OCI-M2 (cell line): Measurements from ENCODE around the gene SMAD9.

Experiments
- DNase-seq: peaks from one replicate; lab custom pipeline; 2025; ENCODE audit not compliant: unreplicated experiment; lab: John Stamatoyannopoulos, UW

The SMAD9 gene

GRCh38 chr13:36819739-36820090 lies 100.3 kb downstream of the SMAD9 start:
- no peak for DNase-seq

DNA sequence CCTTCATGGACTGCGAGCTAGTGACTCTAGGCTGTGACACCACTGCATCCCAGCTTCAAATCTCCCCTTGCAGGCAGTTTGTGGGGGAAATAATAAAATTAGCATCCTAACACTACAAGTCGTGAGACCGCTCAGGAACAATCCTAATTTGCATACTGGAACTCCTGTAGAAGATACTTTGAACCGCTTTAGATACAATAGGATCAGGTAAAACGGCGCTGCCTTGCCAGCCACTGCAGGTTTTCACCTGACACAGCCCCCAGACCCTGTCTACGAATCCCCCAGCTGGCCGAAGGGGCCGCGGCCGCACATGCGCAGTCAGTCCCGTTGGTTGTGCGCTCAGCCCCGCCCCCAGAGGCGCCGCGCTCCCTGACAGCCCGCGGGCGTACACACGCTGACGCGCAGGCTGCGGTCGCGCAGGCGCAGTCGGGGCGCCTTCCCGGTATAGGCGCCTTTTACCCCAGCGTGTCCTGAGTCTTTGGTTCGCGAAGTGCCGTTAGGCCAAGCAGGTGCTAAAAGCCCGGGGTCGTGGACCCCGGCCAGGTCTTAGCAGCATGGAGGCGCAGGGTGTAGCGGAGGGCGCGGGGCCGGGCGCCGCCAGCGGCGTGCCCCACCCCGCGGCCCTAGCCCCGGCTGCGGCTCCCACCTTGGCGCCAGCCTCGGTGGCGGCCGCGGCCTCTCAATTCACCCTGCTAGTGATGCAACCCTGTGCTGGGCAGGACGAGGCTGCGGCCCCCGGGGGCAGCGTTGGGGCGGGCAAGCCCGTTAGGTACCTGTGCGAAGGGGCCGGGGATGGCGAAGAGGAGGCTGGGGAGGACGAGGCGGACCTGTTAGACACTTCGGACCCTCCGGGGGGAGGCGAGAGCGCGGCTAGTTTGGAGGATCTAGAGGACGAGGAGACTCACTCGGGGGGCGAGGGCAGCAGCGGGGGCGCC lies 101.0 kb downstream of the SMAD9 start, which contains the start of gene RFXAP:
RFXAP (plus strand) TSS at position 419 of the 935 bp plus-strand sequence; CDS start at position 555, 136 bp downstream.
- peak; percentile 35 for DNase-seq

GRCh38 chr13:36817996-36818803 lies 101.8 kb downstream of the SMAD9 start:
- DNase-seq = no peak

DNA sequence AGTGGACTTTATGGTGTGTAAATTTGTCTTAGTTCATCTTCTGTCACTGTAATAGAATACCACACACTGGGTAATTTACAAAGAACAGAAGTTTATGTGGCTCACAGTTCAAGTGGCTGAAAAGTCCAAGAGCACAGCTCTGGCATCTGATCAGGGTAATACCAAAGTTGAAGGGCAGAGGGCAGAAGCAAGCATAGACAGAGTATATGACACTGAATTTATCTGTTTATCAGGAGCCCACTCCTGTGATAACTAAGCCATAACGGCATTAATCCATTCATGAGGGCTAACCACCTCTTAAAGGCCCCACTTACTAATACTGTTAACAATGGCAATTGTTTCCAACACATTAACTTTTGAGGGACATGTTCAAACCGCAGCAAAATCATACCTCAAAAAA lies 105.0 kb downstream of the SMAD9 start:
- no peak for DNase-seq

DNA sequence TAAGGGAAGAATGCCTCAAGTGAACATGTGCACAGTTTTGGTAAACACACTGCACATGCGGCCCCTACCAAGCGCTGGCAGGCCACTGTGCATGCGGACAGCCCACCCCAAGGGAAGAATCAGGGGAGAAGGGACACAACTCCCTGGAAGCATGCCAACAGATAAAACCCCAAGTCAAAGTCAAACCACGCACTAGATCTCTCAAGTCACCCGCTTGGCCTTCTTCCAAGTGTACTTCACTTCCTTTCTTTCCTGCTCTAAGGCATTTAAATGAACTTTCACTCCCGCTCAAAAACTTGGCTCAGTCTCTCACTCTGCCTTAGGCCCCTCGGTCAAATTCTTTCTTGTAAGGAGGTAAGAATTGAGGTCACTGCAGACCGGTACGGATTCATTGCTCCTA lies 105.6 kb downstream of the SMAD9 start:
- DNase-seq = no peak

DNA sequence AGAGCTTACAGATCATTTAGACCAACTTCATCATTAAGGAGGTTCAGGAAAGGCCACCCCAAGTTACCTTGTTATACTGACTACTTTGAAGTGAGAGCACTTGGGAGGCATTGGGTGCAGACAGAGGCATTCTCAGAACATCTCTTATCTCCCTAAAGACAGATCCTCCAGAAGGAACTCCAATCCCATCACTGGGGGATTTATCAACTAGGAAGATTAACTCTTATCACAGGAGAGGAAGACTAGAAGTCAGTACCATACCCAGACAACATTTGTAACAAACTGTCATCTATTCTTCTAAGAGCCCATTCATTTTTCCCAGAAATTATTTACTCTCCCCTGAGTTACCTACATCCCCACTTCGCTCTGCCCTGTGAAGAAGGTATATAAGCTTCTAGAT lies 106.8 kb downstream of the SMAD9 start:
- DNase-seq = no peak

DNA sequence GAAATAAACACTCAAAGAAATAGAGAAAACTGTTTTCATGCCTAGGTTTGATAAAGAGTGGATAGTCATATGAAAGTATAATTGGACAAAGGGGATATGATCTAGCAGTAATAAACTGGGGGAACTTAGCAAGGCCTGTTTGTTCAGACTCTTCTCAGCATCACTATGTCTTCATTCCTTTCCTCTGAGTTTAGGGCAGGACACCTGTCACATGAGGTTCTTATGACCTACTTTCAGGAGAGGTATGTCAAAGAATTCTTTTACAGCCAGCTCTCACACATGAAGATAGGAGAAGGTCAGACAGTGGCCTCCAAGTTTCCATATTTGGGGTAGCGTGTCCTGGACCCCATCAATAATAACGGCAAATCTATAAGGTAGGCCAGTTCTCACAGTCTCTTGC lies 112.4 kb downstream of the SMAD9 start:
- DNase-seq = no peak

DNA sequence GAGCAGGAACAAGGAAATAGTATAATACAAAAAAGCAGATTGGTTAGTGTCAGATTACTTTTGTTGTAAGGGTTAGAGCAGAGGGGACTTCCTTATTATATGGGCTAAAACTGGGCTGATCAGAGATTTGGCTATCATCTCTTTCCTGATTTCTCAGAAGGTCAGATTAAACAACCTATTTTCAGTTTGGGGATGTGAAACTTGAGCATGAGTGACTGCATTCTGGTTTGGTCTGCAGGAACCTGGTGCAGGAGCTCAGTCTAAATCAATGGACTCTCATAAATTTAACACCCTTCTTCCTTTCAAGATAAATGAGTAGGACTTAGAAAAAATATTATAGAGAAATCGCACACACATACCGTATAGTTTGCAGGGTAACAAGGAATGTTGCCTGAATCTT lies 113.9 kb downstream of the SMAD9 start:
- no peak for DNase-seq

GRCh38 chr13:36804588-36804987 lies 115.5 kb downstream of the SMAD9 start:
- no peak for DNase-seq

GRCh38 chr13:36801035-36801434 lies 119.0 kb downstream of the SMAD9 start:
- DNase-seq = no peak

- DNase-seq = no peak
These were observed 124.0 kb downstream of the SMAD9 start for GRCh38 chr13:36796052-36796451.

- no peak for DNase-seq
These were observed 124.6 kb downstream of the SMAD9 start for GRCh38 chr13:36795463-36795862.
